CD1c-positive myeloid dendritic cell (primary cell): ENCODE data around the gene HOXB3.
"Not testable (repeated sequence)": the region's sequence is repeated elsewhere in the genome, so short reads cannot be mapped to it uniquely, and the experiment has no call there.

ENCODE experiments used
- DNase-seq: peaks from one replicate; pipeline ENCODE4 v3.0.0-alpha.2; 2016; ENCODE audit errors: extremely low spot score

The HOXB3 gene

GRCh38 chr17:48526608-48527546 lies 63.2 kb downstream of the HOXB3 start:
- DNase-seq = no peak

GRCh38 chr17:48523010-48523409 lies 67.0 kb downstream of the HOXB3 start:
- no peak for DNase-seq

- DNase-seq = no peak
Measured at GRCh38 chr17:48522031-48522653, 67.9 kb downstream of the HOXB3 start.

- no peak for DNase-seq
Measured at GRCh38 chr17:48520631-48521079, 69.4 kb downstream of the HOXB3 start.

- no peak for DNase-seq
Measured at GRCh38 chr17:48519427-48519826, 70.6 kb downstream of the HOXB3 start.

GRCh38 chr17:48517478-48517877 lies 72.6 kb downstream of the HOXB3 start:
- DNase-seq = no peak

- DNase-seq = no peak
Measured at GRCh38 chr17:48515925-48516900, 73.8 kb downstream of the HOXB3 start.

GRCh38 chr17:48514477-48514876 lies 75.6 kb downstream of the HOXB3 start:
- no peak for DNase-seq

GRCh38 chr17:48513666-48514455 lies 76.2 kb downstream of the HOXB3 start:
- DNase-seq = no peak

- no peak for DNase-seq
Measured at GRCh38 chr17:48513097-48513496, 76.9 kb downstream of the HOXB3 start.

GRCh38 chr17:48510761-48511604 lies 79.1 kb downstream of the HOXB3 start:
- DNase-seq = no peak

- no peak for DNase-seq
Measured at GRCh38 chr17:48510381-48510760, 79.7 kb downstream of the HOXB3 start.

- not testable (repeated sequence) for DNase-seq
Measured at GRCh38 chr17:48509708-48510107, 80.3 kb downstream of the HOXB3 start.

- DNase-seq = no peak
Measured at GRCh38 chr17:48506246-48506645, 83.8 kb downstream of the HOXB3 start.

GRCh38 chr17:48505788-48506187 lies 84.3 kb downstream of the HOXB3 start:
- peak; percentile 62 for DNase-seq

GRCh38 chr17:48504953-48505352 lies 85.1 kb downstream of the HOXB3 start:
- DNase-seq = no peak

- no peak for DNase-seq
Measured at GRCh38 chr17:48503747-48504146, 86.3 kb downstream of the HOXB3 start.

- no peak for DNase-seq
Measured at GRCh38 chr17:48502901-48503300, 87.1 kb downstream of the HOXB3 start.

- no peak for DNase-seq
Measured at GRCh38 chr17:48502312-48502711, 87.7 kb downstream of the HOXB3 start.
